Activated CD8-positive, alpha-beta memory T cell treated with anti-CD3 and anti-CD28 coated beads, Interleukin-2, amount 50 U/mL, for 24 hours (primary cell): ENCODE data around the gene TMEM88.
A peak's percentile ranks its signal among the peaks of the same experiment; 100 is the strongest.

Source experiments
- DNase-seq: peaks from one replicate; pipeline ENCODE4 v3.0.0-alpha.2; 2020; ENCODE audit errors: extremely low read depth

TMEM88 gene

GRCh38 chr17:7884581-7885366 lies 29.9 kb downstream of the TMEM88 start:
- no peak for DNase-seq

GRCh38 chr17:7885367-7886226 lies 30.7 kb downstream of the TMEM88 start:
- DNase-seq = no peak

DNA sequence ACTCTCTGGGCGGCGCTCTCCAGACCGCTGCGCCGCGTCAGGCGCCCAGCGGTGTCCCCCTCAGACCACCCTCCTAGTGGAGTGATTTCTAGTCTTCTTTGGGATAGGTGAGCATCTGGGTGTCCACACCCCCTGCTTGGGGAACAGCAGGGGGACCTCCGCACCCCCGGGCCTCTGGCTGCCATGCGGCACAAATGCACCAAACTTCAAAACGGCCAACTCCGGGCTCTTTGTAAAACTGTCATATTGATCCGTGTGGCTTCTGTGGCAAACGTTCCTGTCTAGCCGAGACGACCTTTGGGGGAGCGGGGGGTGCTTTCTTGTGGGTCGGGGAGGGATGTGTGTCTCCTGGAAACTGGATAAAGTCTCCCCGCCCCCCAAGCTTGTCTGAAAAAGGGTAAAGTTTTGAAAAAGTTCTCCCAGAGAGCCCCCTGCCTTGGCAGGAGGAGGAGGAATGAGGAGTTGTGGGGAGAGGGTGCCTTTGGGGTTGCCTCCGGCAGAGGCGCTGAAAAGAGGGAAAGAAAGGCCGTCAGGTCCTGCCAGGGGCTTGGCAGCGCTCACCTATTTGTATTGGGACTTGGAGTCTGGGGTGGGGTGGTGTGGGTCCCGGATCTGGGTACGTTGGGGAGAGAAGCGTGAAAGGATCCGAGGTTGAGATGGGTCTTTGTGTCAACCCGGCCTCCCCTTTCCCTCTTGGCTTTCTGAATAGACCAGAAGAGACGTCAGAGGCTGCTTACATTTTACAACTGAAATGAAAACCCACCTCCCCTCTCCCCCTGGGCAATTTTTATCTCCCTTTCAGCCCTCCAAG lies 31.6 kb downstream of the TMEM88 start:
- no peak for DNase-seq

- no peak for DNase-seq
These were observed 32.2 kb downstream of the TMEM88 start for GRCh38 chr17:7887038-7887481.

GRCh38 chr17:7887482-7888183 lies 32.8 kb downstream of the TMEM88 start:
- DNase-seq = peak; percentile 79

DNA sequence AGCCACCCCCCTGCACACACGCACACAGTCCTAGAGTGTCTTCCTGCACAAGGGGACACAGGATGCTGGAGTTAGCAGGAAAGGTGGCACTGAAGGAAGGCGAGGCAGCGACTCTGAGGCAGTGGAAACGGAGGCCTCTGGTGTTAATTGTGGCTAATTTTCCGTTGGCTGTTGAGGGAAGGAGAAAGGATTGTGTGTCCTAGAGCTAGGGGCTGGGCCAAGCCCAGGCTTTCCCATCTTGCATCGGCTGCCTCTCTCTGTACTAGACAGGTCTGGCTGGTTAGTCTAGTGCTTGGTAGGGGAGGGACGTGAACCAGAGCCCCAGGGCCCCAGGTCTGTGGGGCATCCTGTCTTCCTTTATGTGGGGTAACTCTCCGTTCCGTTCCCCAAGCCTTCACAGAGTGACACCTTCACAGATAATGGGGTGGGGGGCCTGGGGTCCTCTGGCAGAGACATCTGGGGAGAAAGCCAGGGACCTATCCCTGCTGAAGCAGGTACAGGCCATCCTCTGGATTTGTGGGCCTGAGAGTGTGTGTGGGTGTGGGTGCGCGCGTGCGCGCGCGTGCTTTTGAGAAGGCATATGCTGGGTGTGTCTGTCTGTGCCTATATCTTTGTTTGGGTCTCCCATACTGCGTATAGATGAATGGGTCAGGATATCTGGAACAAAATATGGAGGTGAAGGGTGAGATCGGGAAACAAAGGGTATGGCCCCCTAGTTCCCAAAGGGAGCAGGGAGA lies 33.5 kb downstream of the TMEM88 start, which contains the start of gene CHD3:
TSS of gene CHD3 (plus strand) at position 606 of the 737 bp plus-strand sequence. CDS start 212 bp downstream, outside the sequence.
- no peak for DNase-seq

- no peak for DNase-seq
These were observed 34.5 kb downstream of the TMEM88 start for GRCh38 chr17:7889166-7889955.

DNA sequence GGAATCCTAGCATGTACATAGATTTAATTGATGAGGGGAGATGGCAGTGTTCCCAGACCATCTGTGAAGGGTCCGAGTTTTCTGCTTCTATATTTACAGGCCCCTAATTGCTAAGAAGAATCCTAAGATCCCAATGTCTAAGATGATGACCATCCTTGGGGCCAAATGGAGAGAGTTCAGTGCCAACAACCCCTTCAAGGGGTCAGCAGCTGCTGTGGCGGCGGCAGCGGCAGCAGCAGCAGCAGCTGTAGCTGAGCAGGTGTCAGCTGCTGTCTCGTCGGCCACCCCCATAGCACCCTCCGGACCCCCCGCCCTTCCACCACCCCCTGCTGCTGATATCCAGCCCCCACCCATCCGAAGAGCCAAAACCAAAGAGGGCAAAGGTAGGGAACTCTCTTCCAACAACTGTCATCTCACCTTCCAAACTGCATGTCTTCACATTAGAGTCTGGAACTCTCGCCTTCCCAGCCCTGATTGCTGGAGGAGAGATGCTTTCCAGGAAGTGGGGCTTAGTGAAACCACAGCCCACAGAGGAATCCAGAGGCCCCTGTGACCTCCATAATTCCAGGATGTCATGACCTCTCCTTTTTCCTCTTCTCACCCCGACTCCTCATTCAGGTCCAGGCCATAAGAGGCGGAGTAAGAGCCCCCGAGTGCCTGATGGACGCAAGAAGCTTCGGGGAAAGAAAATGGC lies 38.5 kb downstream of the TMEM88 start:
- DNase-seq = no peak

DNA sequence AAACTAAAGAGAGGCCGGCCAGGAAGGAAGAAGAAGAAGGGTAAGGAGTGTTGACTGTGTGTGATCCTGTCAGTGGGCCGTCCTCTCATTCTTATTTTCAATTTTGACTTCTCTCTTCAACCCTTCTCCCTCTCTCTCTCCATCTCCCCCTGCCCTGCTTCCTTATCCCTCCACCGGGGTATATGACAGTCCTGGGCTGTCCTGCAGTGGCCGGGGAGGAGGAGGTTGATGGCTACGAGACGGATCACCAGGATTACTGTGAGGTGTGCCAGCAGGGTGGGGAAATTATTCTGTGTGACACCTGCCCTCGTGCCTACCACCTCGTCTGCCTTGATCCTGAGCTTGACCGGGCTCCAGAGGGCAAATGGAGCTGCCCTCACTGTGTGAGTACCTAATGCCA lies 39.4 kb downstream of the TMEM88 start:
- no peak for DNase-seq

DNA sequence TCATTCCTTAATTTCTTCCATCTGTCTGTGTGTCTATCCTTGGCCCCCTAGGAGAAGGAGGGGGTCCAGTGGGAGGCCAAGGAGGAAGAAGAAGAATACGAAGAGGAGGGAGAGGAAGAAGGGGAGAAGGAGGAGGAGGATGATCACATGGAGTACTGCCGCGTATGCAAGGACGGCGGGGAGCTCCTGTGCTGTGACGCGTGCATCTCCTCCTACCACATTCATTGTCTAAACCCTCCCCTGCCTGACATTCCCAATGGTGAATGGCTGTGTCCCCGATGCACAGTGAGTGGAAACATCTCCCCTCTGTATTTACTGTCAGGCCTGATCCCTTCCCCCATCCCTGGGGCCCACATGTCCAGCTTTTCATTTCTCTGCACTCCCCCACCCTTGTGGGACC lies 40.0 kb downstream of the TMEM88 start:
- no peak for DNase-seq

DNA sequence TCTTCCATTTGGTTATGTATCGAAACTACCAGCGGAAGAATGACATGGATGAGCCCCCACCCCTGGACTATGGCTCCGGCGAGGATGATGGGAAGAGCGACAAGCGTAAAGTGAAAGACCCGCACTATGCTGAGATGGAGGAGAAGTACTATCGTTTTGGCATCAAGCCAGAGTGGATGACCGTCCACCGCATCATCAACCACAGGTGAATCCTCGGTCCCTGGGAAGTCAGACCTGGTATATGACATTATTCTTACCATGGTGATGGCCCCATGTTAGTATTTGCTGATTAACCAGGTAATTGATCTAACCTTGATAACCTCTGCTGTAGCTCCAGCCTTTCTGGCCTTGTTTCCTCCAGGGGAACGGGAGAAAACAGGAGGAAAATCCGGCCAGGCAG lies 42.2 kb downstream of the TMEM88 start:
- no peak for DNase-seq

DNA sequence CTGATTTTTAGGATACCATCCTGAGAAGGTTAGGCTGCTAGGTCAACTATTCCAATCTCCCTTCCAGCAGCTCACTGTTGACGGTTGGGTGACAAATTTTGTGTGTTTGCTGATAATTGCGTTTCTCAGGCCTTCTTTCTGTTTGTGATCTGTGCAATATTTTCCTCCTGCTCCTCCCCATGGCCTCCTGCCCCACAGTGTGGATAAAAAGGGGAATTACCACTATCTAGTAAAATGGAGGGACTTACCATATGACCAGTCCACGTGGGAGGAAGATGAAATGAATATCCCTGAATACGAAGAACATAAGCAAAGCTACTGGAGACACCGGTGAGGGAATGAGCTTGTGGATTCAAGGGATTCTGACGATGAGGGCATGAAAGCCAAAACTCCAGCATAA lies 42.9 kb downstream of the TMEM88 start:
- DNase-seq = no peak

- no peak for DNase-seq
These were observed 48.6 kb downstream of the TMEM88 start for GRCh38 chr17:7903154-7904103.
